ENCODE results near the gene MAP4K5.

Gene MAP4K5

DNA sequence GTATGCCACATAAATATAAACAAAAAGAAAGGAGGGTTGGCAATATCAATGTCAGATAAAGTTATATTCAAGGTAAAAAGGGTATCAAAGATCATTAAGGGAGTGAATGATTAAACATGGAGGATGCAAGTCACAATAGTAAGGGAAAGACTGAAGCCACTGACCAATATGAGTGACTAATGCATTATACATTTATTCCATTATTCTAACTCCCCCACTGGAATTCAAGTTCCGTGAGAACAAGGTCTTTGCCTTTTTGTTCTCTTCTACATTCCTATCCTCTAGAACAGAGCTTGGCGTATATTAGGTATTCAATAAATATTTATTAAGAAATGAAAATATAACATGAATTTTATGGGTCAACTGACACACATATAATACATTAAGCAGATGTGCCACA is 30.7 kb downstream of the MAP4K5 start:
- H3K36me3 ChIP-seq (replicated peaks; ENCODE audit: insufficient read depth, low read length): no peaks in the 10 kb centered on the region
- no peaks in the 10 kb centered on the region for H3F3A ChIP-seq (ENCODE audit: insufficient read depth, low read length)
- H2AFZ ChIP-seq (ENCODE audit: low read length): no peak overlapping the region
- no peak overlapping the region for H3K4me3 ChIP-seq (ENCODE audit: low read length)
- no peak overlapping the region for H3K4me2 ChIP-seq (ENCODE audit: low read depth, low read length)
- no peaks in the 10 kb centered on the region for H3K27me3 ChIP-seq (replicated peaks; ENCODE audit: insufficient read depth, low read length)
- H3K27ac ChIP-seq (ENCODE audit: low read length): no peak overlapping the region
- no peaks in the 10 kb centered on the region for H3K79me2 ChIP-seq (ENCODE audit: low read length)
- TF ChIP-seq EZH2 (optimal IDR thresholded peaks at IDR 0.05; ENCODE audit: low read depth, low read length): no peak
- TF ChIP-seq, protein P1, sequence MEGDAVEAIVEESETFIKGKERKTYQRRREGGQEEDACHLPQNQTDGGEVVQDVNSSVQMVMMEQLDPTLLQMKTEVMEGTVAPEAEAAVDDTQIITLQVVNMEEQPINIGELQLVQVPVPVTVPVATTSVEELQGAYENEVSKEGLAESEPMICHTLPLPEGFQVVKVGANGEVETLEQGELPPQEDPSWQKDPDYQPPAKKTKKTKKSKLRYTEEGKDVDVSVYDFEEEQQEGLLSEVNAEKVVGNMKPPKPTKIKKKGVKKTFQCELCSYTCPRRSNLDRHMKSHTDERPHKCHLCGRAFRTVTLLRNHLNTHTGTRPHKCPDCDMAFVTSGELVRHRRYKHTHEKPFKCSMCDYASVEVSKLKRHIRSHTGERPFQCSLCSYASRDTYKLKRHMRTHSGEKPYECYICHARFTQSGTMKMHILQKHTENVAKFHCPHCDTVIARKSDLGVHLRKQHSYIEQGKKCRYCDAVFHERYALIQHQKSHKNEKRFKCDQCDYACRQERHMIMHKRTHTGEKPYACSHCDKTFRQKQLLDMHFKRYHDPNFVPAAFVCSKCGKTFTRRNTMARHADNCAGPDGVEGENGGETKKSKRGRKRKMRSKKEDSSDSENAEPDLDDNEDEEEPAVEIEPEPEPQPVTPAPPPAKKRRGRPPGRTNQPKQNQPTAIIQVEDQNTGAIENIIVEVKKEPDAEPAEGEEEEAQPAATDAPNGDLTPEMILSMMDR (IDR thresholded peaks at IDR 0.05; ENCODE audit: low read length): no peak
- TF ChIP-seq EZH2phosphoT487 (IDR thresholded peaks at IDR 0.05; ENCODE audit: low read length): no peak
- H4K20me1 ChIP-seq (ENCODE audit: insufficient read depth, low read length): no peaks in the 10 kb centered on the region
- no peak for DNase-seq
- H3K9me2 ChIP-seq (replicated peaks; ENCODE audit: insufficient read depth, low read length): no peaks in the 10 kb centered on the region
- no peaks in the 10 kb centered on the region for H3K9me3 ChIP-seq (replicated peaks; ENCODE audit: insufficient read depth, low read length)
- H3K9ac ChIP-seq (ENCODE audit: low read length): no peak overlapping the region
- H3K4me1 ChIP-seq (ENCODE audit: low read length): no peaks in the 10 kb centered on the region

DNA sequence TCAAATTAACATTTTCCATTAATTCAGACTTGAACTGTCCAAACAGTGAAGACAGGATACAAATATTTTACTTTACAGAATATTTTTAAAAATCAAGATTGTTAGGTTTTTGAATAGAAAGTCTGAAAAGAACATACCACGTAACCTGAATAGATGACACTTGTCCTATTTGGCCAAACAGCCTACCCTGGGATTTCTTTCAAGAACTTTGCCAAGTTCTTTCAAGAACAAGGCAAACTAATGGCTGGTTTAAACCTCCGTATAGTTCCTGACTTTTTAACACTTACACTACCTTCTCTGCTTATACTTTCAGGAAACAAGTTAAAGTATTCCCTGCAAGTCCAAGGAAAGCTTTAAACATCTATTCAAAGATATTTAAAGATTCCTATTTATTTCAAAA is 35.0 kb downstream of the MAP4K5 start:
- no peak overlapping the region for H3K9ac ChIP-seq (ENCODE audit: low read length)
- H4K20me1 ChIP-seq (ENCODE audit: insufficient read depth, low read length): no peaks in the 10 kb centered on the region
- no peak overlapping the region for H2AFZ ChIP-seq (ENCODE audit: low read length)

DNA sequence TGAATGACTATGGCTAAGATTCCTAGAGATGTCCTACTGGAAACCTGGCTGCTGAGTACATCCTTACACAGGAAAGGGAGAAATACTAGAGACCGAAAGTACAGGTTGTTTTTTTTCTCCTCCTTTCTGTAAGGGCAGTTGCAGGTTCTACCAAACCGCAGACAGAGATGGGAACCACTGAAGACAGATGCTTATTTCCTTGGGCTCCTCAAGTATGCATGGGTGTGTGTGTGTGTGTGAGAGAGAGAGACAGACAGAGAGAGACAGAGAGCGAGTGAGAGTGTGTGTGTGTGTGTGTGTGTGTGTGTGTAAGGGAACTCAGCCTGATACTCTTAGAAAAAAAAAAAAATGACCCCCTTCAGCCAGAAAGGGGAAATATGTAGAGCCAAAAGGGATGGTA is 42.5 kb downstream of the MAP4K5 start:
- Histone ChIP-seq H3F3A (ENCODE audit: insufficient read depth, low read length) (no peaks in the 10 kb centered on the region), H3K27me3 (replicated peaks; ENCODE audit: insufficient read depth, low read length) (no peaks in the 10 kb centered on the region), H3K9me3 (replicated peaks; ENCODE audit: insufficient read depth, low read length) (no peaks in the 10 kb centered on the region), H3K4me1 (ENCODE audit: low read length) (no peaks in the 10 kb centered on the region), H2AFZ (ENCODE audit: low read length) (no peak overlapping the region), H3K4me3 (ENCODE audit: low read length) (no peak overlapping the region), H3K27ac (ENCODE audit: low read length) (no peak overlapping the region), H4K20me1 (ENCODE audit: insufficient read depth, low read length) (no peaks in the 10 kb centered on the region), H3K36me3 (replicated peaks; ENCODE audit: insufficient read depth, low read length) (no peaks in the 10 kb centered on the region), H3K4me2 (ENCODE audit: low read depth, low read length) (no peak overlapping the region), H3K9ac (ENCODE audit: low read length) (no peak overlapping the region), H3K79me2 (ENCODE audit: low read length) (no peaks in the 10 kb centered on the region), H3K9me2 (replicated peaks; ENCODE audit: insufficient read depth, low read length) (no peaks in the 10 kb centered on the region)
- no peak for DNase-seq
- TF ChIP-seq EZH2phosphoT487 (IDR thresholded peaks at IDR 0.05; ENCODE audit: low read length) (no peak), EZH2 (optimal IDR thresholded peaks at IDR 0.05; ENCODE audit: low read depth, low read length) (no peak)
- TF ChIP-seq, protein P1 (IDR thresholded peaks at IDR 0.05; ENCODE audit: low read length): no peak

More for the DNA sequence above, 35.0 kb downstream of the MAP4K5 start:
- no peak for DNase-seq
- H3K27ac ChIP-seq (ENCODE audit: low read length): no peak overlapping the region
- no peaks in the 10 kb centered on the region for H3K9me2 ChIP-seq (replicated peaks; ENCODE audit: insufficient read depth, low read length)
- no peaks in the 10 kb centered on the region for H3K27me3 ChIP-seq (replicated peaks; ENCODE audit: insufficient read depth, low read length)
- H3F3A ChIP-seq (ENCODE audit: insufficient read depth, low read length): no peaks in the 10 kb centered on the region
- no peaks in the 10 kb centered on the region for H3K4me1 ChIP-seq (ENCODE audit: low read length)
- no peaks in the 10 kb centered on the region for H3K79me2 ChIP-seq (ENCODE audit: low read length)
- H3K36me3 ChIP-seq (replicated peaks; ENCODE audit: insufficient read depth, low read length): no peaks in the 10 kb centered on the region
- H3K9me3 ChIP-seq (replicated peaks; ENCODE audit: insufficient read depth, low read length): no peaks in the 10 kb centered on the region
- TF ChIP-seq, protein P1 (IDR thresholded peaks at IDR 0.05; ENCODE audit: low read length): no peak
- no peak overlapping the region for H3K4me3 ChIP-seq (ENCODE audit: low read length)
- H3K4me2 ChIP-seq (ENCODE audit: low read depth, low read length): no peak overlapping the region
